Suprapubic skin (tissue), 4 donors: ENCODE measurements around the gene SELENOF.

ENCODE experiments used
- CTCF ChIP-seq, 2 donors: fragments of 200-600 bp in 1 of 2; fragments of 450-650 bp in 1 of 2; sonication (generic) in 1 of 2; IDR thresholded peaks; one replicate each; pipeline ENCODE4 v1.5.1; 2016 to 2019; ENCODE audit warnings: antibody characterized with exemption in 2 of 2, mild to moderate bottlenecking in 1 of 2, moderate library complexity in 1 of 2
- EP300 ChIP-seq: sonication (generic); formaldehyde crosslinking; IDR thresholded peaks from one replicate; pipeline ENCODE4 v1.6.1; 2017; ENCODE audit warnings: antibody characterized with exemption
- POLR2AphosphoS5 ChIP-seq, 3 donors: sonication (generic); formaldehyde crosslinking; IDR thresholded peaks; one replicate each; pipeline ENCODE4 v1.6.1; 2017; ENCODE audit warnings: antibody characterized with exemption in 3 of 3

GRCh38 chr1:86875722-86876121, 38.2 kb downstream of the SELENOF start:
- no peak for TF ChIP-seq CTCF (IDR thresholded peaks at IDR 0.05)
- no peak for TF ChIP-seq EP300
- no peak for TF ChIP-seq POLR2AphosphoS5 (IDR thresholded peaks at IDR 0.05)
